HepG2 (cell line): Measurements from ENCODE around the gene HSD17B8.
A peak's percentile ranks its signal among the peaks of the same experiment; 100 is the strongest.

Source experiments
- GABPA ChIP-seq, 2 experiments: IDR thresholded peaks; 2 replicates each; pipeline ENCODE4 v1.6.1; 2011 to 2016; ENCODE audit warnings: low read depth in 2 of 2, low read length in 1 of 2, missing biosample characterization in 1 of 2, missing genetic modification characterization in 1 of 2
- HNF4A ChIP-seq: sonication (generic); formaldehyde crosslinking; IDR thresholded peaks from 2 replicates; pipeline ENCODE4 v1.4.0; 2020; ENCODE audit warnings: missing genetic modification reagents

DNA sequence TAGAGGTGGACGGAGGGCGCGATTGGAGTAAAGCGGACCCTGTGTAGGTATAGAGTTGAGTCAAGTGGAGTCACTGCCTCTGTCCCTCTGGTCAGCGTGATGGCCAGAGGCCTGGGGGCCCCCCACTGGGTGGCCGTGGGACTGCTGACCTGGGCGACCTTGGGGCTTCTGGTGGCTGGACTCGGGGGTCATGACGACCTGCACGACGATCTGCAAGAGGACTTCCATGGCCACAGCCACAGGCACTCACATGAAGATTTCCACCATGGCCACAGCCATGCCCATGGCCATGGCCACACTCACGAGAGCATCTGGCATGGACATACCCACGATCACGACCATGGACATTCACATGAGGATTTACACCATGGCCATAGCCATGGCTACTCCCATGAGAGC, 3.3 kb upstream of the HSD17B8 start:
- TF ChIP-seq GABPA (IDR thresholded peaks at IDR 0.05; ENCODE audit: low read depth, low read length), result no peak
- no peak for TF ChIP-seq GABPA (CRISPR knock-in tag; IDR thresholded peaks at IDR 0.05; ENCODE audit: low read depth)
- peak; percentile 33; the same call in 1 of the 2 replicates for TF ChIP-seq HNF4A (CRISPR knock-in tag)
